AG08396 (cell line): ENCODE data around the gene PCDHGB4.
A peak's percentile ranks its signal among the peaks of the same experiment; 100 is the strongest.
"Not testable (repeated sequence)": the region's sequence is repeated elsewhere in the genome, so short reads cannot be mapped to it uniquely, and the experiment has no call there.

Experiments
- DNase-seq: peaks from one replicate; pipeline ENCODE4 v3.0.0; 2012; ENCODE audit warnings: low spot score, mixed read lengths

Gene PCDHGB4

GRCh38 chr5:141387557-141388311 is at the start of gene PCDHGB4:
PCDHGB4 (plus strand) TSS chr5:141387698; CDS start chr5:141387885, 187 bp downstream.
- DNase-seq = peak; percentile 31

DNA sequence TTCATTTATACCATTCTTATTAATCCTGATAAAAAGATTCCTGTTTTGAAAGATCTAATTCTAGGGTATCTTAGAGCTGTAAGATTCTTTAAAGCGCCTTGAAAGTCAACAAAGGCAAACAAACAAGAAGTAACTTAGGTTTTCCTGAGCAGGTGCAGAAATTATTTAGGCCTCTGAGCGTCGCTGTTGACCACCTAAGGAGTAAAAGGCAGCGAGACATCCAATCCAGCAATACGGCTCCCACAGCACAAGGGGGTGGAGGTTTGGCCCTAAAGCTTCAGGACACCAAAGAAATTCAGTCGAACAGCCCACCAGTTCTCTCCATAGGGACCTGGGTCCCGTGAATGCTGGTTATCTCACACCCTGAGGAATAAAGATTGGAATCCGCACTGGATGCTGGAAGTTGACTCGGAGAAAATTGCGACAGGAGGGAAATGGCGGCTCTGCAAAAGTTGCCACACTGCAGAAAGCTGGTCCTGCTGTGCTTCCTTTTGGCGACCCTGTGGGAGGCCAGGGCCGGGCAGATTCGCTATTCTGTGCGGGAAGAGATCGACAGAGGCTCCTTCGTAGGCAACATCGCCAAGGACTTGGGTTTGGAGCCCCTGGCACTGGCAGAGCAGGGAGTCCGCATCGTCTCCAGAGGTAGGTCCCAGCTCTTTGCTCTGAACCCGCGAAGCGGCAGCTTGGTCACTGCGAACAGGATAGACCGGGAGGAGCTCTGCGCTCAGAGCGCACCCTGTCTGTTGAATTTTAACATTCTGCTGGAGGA is 48.8 kb upstream of the PCDHGB4 start, which contains the start of gene PCDHGA2:
PCDHGA2 (plus strand) TSS at position 223 of the 769 bp plus-strand sequence.
- peak; percentile 74 for DNase-seq

DNA sequence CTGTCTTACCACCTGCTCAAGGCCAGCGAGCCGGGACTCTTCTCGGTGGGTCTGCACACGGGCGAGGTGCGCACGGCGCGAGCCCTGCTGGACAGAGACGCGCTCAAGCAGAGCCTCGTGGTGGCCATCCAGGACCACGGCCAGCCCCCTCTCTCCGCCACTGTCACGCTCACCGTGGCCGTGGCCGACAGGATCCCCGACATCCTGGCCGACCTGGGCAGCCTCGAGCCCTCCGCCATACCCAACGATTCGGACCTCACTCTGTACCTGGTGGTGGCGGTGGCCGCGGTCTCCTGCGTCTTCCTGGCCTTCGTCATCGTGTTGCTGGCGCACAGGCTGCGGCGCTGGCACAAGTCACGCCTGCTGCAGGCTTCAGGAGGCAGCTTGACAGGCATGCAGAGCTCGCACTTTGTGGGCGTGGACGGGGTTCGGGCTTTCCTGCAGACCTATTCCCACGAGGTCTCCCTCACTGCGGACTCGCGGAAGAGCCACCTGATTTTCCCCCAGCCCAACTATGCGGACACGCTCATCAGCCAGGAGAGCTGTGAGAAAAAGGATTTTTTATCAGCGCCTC is 46.6 kb upstream of the PCDHGB4 start:
- DNase-seq = not testable (repeated sequence)

- DNase-seq = no peak
Observed at GRCh38 chr5:141342773-141343172, 44.7 kb upstream of the PCDHGB4 start.

DNA sequence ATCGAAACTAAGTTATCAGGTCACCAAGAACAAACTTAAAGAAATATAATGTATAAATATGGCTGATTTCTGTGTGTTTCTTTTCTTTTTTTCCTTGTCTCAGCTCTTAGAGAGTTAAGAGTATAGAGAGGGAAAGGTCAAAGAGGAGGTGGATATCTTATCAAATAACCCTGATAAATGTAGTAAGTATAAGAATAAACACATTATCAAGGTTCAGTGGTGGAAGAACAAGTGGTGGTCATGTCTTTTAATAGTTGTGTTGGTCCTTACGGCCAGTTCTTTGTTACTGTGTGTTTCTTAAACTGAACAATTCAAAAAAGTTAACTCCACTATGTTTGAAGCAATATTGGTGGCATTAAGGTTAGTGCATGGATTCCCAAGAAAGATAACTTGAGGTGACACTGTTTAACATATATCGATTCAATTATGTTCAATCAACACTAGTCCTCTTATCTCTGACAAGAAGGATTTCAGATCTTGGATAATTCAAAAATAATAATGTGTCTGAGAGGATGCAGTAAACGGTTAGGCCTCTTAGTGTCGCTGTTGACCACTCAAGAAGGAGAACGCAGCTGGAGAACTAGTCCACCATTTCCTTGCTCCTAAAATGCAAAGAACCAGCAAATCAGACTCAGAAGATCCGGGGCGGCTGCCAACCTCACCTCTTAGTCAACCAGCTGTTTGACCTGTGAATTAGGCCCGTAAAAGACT is 44.1 kb upstream of the PCDHGB4 start, which contains the start of gene PCDHGA3:
PCDHGA3 (plus strand) TSS at position 588 of the 711 bp plus-strand sequence. CDS start 205 bp downstream, outside the sequence.
- DNase-seq = peak; percentile 67

- no peak for DNase-seq
Observed at GRCh38 chr5:141343953-141344463, 43.5 kb upstream of the PCDHGB4 start.

DNA sequence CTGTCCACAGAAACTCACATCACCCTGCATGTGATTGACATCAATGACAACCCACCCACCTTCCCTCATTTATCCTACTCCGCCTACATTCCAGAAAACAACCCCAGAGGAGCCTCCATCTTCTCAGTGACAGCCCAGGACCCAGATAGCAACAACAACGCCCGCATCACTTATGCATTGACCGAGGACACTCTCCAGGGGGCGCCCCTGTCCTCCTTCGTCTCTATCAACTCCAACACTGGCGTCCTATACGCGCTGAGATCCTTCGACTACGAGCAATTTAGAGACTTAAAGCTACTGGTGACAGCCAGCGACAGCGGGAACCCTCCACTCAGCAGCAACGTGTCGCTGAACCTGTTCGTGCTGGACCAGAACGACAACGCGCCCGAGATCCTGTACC is 42.2 kb upstream of the PCDHGB4 start:
- DNase-seq = no peak

DNA sequence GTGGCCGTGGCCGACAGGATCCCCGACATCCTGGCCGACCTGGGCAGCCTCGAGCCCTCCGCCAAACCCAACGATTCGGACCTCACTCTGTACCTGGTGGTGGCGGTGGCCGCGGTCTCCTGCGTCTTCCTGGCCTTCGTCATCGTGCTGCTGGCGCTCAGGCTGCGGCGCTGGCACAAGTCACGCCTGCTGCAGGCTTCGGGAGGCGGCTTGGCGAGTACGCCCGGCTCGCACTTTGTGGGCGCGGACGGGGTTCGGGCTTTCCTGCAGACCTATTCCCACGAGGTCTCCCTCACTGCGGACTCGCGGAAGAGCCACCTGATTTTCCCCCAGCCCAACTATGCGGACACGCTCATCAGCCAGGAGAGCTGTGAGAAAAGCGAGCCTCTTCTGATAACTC is 41.5 kb upstream of the PCDHGB4 start:
- DNase-seq = not testable (repeated sequence)

DNA sequence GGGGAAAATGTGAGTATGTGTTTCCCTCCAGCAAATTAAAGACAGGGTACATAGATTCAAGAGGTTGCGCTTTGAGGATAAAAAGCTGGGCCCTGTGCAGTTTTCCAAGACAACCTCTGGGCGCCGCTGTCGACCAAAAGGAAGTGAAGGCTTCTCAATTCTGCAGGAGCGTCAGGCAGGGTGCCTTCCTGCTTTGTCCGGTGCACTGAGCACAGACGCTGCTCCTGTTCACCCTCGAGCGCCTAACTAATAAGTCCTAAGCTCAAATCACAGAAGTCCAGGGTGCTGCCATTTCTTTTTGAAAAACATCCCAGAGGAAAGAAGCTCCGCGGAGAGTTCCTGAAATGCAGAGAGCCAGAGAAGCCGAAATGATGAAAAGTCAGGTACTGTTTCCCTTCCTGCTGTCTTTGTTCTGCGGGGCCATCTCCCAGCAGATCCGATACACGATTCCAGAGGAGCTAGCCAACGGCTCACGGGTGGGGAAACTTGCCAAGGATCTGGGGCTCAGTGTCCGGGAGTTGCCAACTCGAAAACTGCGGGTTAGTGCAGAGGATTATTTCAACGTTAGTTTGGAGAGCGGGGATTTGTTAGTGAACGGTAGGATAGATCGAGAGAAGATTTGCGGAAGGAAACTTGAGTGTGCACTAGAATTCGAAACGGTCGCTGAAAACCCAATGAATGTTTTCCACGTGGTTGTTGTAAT is 37.4 kb upstream of the PCDHGB4 start, which contains the start of gene PCDHGB1:
PCDHGB1 (plus strand) TSS at position 183 of the 703 bp plus-strand sequence; CDS start at position 345, 162 bp downstream.
- DNase-seq = peak; percentile 84

DNA sequence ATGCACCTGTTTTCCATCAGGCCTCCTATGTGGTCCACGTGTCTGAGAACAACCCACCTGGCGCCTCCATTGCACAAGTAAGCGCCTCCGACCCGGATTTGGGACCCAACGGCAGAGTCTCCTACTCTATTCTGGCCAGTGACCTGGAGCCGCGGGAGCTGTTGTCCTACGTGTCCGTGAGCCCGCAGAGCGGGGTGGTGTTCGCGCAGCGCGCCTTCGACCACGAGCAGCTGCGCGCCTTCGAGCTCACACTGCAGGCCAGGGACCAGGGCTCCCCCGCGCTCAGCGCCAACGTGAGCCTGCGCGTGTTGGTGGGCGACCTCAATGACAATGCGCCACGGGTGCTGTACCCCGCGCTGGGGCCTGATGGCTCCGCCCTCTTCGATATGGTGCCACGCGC is 35.9 kb upstream of the PCDHGB4 start:
- DNase-seq = no peak

DNA sequence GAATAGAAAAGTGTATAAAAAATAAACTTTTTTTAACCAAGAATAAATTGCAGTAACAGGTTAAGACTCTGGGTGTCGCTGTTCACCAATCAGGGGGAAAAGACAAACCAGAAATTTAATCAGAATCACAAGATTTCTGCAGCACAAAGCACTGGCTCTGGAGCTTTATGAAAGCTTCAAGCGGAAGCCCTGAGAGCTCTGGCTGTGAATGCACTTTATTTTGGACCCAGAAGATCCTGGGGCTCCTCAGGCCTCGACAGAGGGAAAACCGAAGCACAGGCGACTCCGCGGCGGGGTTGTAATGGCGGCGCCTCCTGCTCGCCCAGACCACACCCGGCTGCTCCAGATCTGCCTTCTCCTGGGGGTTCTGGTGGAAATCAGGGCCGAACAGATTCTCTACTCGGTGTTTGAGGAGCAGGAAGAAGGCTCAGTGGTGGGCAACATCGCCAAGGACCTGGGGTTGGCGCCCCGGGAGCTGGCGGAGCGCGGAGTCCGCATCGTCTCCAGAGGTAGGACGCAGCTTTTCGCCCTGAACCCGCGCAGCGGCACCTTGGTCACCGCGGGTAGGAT is 32.5 kb upstream of the PCDHGB4 start, which contains the start of gene PCDHGA4:
PCDHGA4 (plus strand) TSS at position 122 of the 570 bp plus-strand sequence; CDS start at position 209, 87 bp downstream.
- DNase-seq = no peak

DNA sequence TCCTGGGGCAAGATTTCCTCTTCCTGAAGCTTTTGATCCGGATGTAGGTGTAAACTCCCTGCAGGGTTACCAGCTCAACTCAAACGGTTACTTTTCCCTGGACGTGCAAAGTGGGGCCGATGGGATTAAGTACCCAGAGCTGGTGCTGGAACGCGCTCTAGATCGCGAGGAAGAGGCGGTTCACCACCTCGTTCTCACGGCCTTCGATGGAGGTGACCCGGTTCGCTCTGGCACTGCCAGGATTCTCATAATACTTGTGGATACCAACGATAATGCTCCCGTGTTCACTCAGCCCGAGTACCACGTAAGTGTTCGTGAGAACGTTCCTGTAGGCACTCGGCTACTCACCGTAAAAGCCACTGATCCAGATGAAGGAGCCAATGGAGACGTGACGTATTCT is 31.9 kb upstream of the PCDHGB4 start:
- DNase-seq = no peak

DNA sequence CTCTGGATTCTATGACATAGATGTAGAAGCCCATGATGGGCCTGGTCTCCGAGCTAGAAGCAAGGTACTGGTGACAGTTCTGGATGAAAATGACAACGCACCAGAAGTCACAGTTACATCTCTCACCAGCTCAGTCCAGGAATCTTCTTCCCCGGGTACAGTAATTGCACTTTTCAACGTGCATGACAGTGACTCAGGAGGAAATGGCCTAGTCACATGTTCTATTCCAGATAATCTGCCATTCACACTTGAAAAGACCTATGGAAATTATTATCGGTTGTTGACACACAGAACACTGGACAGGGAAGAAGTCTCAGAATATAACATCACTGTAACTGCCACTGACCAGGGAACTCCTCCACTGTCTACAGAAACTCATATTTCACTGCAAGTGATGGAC is 31.4 kb upstream of the PCDHGB4 start:
- no peak for DNase-seq

- no peak for DNase-seq
Observed at GRCh38 chr5:141356950-141357349, 30.5 kb upstream of the PCDHGB4 start.

- DNase-seq = peak; percentile 67
Observed at GRCh38 chr5:141359790-141360426, 27.6 kb upstream of the PCDHGB4 start, which contains the start of gene PCDHGB2. PCDHGB2 (plus strand) TSS chr5:141359994; CDS start chr5:141360136, 142 bp downstream.

- no peak for DNase-seq
Observed at GRCh38 chr5:141360685-141361084, 26.8 kb upstream of the PCDHGB4 start.

GRCh38 chr5:141362719-141363118 is 24.8 kb upstream of the PCDHGB4 start:
- DNase-seq = no peak

GRCh38 chr5:141363952-141364660 is 23.4 kb upstream of the PCDHGB4 start, which contains the start of gene PCDHGA5:
PCDHGA5 (plus strand) TSS chr5:141364162; CDS start chr5:141364331, 169 bp downstream.
- DNase-seq = peak; percentile 44
